ENCODE data around the gene WDFY3. TPM values are rescaled to one million over a fixed set of nuclear protein-coding genes. Genes with fewer than 3 reads are reported as not detected.

Gene WDFY3
- total and polyA plus RNA-seq, 7 donors = 3.2 to 54.2 (median 38.2) TPM

DNA sequence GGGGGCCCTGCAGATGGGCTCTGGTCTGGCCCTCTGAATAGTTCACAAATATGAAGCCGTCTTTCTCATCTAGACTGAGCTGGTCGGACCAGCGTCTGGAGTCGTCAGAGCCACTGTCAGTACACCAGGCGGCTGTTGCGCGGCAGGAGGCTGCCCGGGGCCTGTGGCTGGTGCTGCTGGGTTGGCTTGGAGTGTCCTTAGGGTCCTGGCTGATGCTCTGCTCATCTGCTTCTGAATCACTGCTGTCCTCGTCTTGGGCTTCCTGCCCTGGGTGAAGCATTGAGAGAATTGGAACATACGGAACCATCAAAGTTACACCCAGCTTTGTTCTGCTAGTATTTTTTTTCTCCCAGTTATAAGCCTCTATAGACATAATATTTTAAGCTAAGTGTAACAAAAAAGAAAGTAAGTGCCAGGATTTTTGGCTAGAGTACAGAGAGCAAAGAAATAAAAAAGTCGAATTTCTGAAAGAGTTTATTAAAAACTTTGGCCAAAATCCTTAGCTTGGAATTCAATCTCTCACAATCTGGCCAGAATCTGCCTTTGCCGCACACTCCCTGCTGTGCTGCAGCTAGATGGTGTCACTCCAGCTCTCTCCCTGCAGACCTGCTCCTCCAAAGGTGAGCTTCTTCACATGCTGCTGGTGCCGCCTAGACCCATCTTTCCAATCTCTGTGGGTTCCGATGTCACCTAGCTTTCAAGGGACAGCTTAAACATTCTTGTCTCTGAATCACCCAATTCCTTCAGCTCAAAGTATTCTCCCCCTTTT, 287.3 kb downstream of the WDFY3 start:
- TF ChIP-seq, protein P1, sequence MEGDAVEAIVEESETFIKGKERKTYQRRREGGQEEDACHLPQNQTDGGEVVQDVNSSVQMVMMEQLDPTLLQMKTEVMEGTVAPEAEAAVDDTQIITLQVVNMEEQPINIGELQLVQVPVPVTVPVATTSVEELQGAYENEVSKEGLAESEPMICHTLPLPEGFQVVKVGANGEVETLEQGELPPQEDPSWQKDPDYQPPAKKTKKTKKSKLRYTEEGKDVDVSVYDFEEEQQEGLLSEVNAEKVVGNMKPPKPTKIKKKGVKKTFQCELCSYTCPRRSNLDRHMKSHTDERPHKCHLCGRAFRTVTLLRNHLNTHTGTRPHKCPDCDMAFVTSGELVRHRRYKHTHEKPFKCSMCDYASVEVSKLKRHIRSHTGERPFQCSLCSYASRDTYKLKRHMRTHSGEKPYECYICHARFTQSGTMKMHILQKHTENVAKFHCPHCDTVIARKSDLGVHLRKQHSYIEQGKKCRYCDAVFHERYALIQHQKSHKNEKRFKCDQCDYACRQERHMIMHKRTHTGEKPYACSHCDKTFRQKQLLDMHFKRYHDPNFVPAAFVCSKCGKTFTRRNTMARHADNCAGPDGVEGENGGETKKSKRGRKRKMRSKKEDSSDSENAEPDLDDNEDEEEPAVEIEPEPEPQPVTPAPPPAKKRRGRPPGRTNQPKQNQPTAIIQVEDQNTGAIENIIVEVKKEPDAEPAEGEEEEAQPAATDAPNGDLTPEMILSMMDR (IDR thresholded peaks at IDR 0.05) = no peak

DNA sequence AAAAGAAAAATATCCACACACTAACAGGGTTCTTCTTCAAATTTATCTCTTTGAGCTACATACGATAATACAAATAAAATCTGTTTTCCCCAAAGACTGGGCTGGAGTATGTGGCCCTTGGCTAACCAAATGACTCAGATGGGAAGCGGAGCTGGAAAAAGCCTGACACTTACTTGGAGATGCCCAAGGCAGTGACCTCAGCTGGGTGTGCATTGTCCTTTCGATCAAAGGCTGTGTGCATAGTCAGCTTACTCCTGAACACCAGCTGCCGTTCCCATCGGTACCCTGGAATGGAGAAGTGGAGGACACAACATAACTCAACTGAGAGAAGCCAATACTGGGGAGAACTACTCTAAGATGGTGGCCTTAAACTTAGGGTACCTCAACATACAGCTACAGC, 288.5 kb downstream of the WDFY3 start:
- no peaks in the 10 kb centered on the region for H3K9me3 ChIP-seq
- DNase-seq = peak in 1 of 2 donors; percentile 25
- H3K36me3 ChIP-seq (ENCODE audit: insufficient read depth in 1 of 2, low read depth in 1 of 2) = peaks cover 4 to 94% of the 10 kb centered on the region in 2 donors
- peak in 1 of 4 donors; percentile 32 for ATAC-seq
- no peak overlapping the region for H3K27ac ChIP-seq
- H3K4me1 ChIP-seq = peaks cover 10% of the 10 kb centered on the region
- H3K27me3 ChIP-seq (ENCODE audit: insufficient read depth in 3 of 3, low read length in 2 of 3) = no peaks in the 10 kb centered on the region
- WGBS, 3 donors = 92 to 95% (median 92%) methylated on average over 5 of the region's 5 CpGs
- intact Hi-C loops (cut with DNase I) = no loop called here
- TF ChIP-seq, protein P1 (IDR thresholded peaks at IDR 0.05) = no peak
- H3K4me3 ChIP-seq = no peak overlapping the region

More for the DNA sequence above, 287.3 kb downstream of the WDFY3 start:
- H3K27ac ChIP-seq = no peak overlapping the region
- WGBS, 3 donors = 77 to 90% (median 78%) methylated on average over 14 of the region's 14 CpGs
- H3K9me3 ChIP-seq = no peaks in the 10 kb centered on the region
- H3K36me3 ChIP-seq (ENCODE audit: insufficient read depth in 1 of 2, low read depth in 1 of 2) = peaks cover 7 to 94% of the 10 kb centered on the region in 2 donors
- DNase-seq = peak; percentile 43 to 62
- intact Hi-C loops (cut with DNase I) = no loop called here
- ATAC-seq = peak in 2 of 4 donors; percentile 7 to 35
- H3K27me3 ChIP-seq (ENCODE audit: insufficient read depth in 3 of 3, low read length in 2 of 3) = no peaks in the 10 kb centered on the region
- H3K4me3 ChIP-seq = no peak overlapping the region
- H3K4me1 ChIP-seq = peaks cover 10% of the 10 kb centered on the region

DNA sequence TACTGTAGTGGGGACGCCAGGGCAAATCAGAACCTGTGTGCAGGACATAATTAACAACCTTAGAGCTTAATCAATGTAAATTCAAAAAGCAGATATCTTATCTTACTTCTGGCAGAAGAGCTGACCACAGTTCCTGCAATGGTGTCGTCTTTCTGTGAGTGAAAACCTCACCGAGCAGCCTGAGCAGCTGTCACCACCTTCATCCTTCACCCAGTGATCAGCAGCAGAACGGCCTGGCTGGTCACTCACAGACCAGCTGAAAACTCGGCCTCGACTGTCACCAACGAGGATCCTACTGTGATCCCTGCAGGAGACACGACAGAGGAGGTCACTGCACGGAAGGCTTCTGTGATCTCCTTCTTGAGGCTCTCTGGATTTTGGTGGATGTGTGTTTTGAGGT, 289.4 kb downstream of the WDFY3 start:
- Histone ChIP-seq H3K27ac (no peak overlapping the region), H3K4me1 (peaks cover 4% of the 10 kb centered on the region), H3K4me3 (no peak overlapping the region), H3K36me3 (ENCODE audit: insufficient read depth in 1 of 2, low read depth in 1 of 2) (peaks cover 4 to 94% of the 10 kb centered on the region in 2 donors), H3K27me3 (ENCODE audit: insufficient read depth in 3 of 3, low read length in 2 of 3) (no peaks in the 10 kb centered on the region), H3K9me3 (no peaks in the 10 kb centered on the region)
- 61 to 79% (median 63%) methylated on average over 9 of the region's 9 CpGs for WGBS, 3 donors
- no peak for DNase-seq
- TF ChIP-seq, protein P1 (IDR thresholded peaks at IDR 0.05) = no peak
- peak in 1 of 4 donors; percentile 48 for ATAC-seq
- intact Hi-C loops (cut with DNase I) = no loop called here

DNA sequence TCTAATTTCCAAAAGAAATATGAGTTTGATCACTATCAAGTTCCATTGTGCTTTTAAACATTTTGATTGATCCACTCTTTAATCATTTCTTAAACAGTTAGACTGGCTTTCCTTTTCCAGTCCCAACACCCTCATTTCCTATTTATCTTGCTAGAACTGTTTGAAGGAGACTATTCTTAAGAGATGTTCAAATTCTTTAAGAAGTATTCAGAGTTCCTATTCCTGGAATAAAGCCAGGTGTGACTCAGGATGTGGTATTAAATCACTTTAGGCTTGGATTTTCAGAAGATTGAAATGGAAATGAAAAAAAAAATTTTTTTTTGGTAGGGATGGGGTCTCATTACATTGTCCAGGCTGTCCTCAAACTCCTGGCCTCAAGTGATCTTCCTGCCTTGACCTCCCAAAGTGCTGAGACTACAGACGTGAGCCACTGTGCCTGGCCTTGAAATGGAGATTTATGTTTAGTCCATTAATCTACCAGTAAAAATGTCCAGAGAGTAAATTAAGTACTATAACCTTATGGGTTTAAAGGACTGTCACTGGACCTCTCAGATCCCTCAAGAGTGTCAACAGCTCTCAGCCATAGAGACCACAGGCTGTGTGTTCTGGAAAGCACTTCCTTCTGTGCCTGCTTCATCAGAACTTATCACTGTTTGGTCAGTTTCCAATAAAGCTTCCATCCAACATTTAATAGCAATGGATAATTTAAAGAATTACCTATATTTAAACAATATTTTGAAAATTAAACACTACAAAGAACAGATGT, 292.8 kb downstream of the WDFY3 start:
- intact Hi-C loops (cut with DNase I) = no loop called here
- no peak overlapping the region for H3K4me3 ChIP-seq
- no peak for ATAC-seq

More for the DNA sequence above, 292.8 kb downstream of the WDFY3 start:
- H3K27ac ChIP-seq = no peak overlapping the region
- H3K4me1 ChIP-seq = no peaks in the 10 kb centered on the region
- peaks cover 7 to 96% of the 10 kb centered on the region in 2 donors for H3K36me3 ChIP-seq (ENCODE audit: insufficient read depth in 1 of 2, low read depth in 1 of 2)
- no peaks in the 10 kb centered on the region for H3K9me3 ChIP-seq
- 89 to 100% (median 92%) methylated on average over 1 of the region's 1 CpG for WGBS, 3 donors
- DNase-seq = no peak
- H3K27me3 ChIP-seq (ENCODE audit: insufficient read depth in 3 of 3, low read length in 2 of 3) = no peaks in the 10 kb centered on the region
- TF ChIP-seq, protein P1 (IDR thresholded peaks at IDR 0.05) = no peak

Data from psoas muscle (tissue), 8 donors.